Cardiac muscle cell (in vitro differentiated cells and primary cell): ENCODE results near the gene GLCCI1. TPM values are rescaled to one million over a fixed set of nuclear protein-coding genes. Genes with fewer than 3 reads are reported as not detected.
A peak's percentile ranks its signal among the peaks of the same experiment; 100 is the strongest.

Source experiments
- DNase-seq, 2 donors: peaks; one replicate each; pipeline versions ENCODE4 v3.0.0 to v3.0.0-alpha.2; 2010 to 2017; ENCODE audit warnings: low read depth in 1 of 2, low spot score in 1 of 2
- H3K27ac ChIP-seq: fragments of 200-600 bp; sonication (generic); 2 replicates; pipeline ENCODE4 v1.5.1; 2016
- H3K27me3 ChIP-seq: fragments of 200-600 bp; sonication (generic); 2 replicates; pipeline ENCODE4 v1.6.0; 2016; ENCODE audit warnings: control low read depth
- H3K36me3 ChIP-seq: fragments of 200-600 bp; sonication (generic); 2 replicates; pipeline ENCODE4 v1.5.1; 2016; ENCODE audit warnings: control low read depth
- H3K4me1 ChIP-seq: fragments of 200-600 bp; sonication (generic); 2 replicates; pipeline ENCODE4 v1.8.1; 2017; ENCODE audit warnings: low read depth, mild to moderate bottlenecking, mixed run types
- H3K4me3 ChIP-seq: fragments of 200-600 bp; sonication (generic); 2 replicates; pipeline ENCODE4 v1.5.1; 2016; ENCODE audit warnings: mild to moderate bottlenecking
- H3K9me3 ChIP-seq: fragments of 200-600 bp; sonication (generic); 2 replicates; pipeline ENCODE4 v1.5.1; 2017; ENCODE audit warnings: low read depth, mild to moderate bottlenecking, control low read depth
- polyA plus RNA-seq: library from polyadenylated mRNA; unstranded; fragments of >200 nt; fragmentation: Nextera tagmentation; extraction: Ambion mirVana; gene quantifications from 2 replicates; pipeline ENCODE4 v1.2.1, GENCODE V29; 2016
- total RNA-seq: library from RNA; depleted of rRNA; stranded (reverse); fragments of >200 nt; gene quantifications from 2 replicates; pipeline ENCODE4 v1.2.3, GENCODE V29; 2016
- TF ChIP-seq, protein P1 (sequence below): IDR thresholded peaks from 2 replicates; pipeline ENCODE4 v1.5.1; 2012; ENCODE audit warnings: low read depth, mild to moderate bottlenecking, low read length

Gene GLCCI1
- total and polyA plus RNA-seq, 2 experiments from 2014 or later = 8.6 to 16.4 TPM

DNA sequence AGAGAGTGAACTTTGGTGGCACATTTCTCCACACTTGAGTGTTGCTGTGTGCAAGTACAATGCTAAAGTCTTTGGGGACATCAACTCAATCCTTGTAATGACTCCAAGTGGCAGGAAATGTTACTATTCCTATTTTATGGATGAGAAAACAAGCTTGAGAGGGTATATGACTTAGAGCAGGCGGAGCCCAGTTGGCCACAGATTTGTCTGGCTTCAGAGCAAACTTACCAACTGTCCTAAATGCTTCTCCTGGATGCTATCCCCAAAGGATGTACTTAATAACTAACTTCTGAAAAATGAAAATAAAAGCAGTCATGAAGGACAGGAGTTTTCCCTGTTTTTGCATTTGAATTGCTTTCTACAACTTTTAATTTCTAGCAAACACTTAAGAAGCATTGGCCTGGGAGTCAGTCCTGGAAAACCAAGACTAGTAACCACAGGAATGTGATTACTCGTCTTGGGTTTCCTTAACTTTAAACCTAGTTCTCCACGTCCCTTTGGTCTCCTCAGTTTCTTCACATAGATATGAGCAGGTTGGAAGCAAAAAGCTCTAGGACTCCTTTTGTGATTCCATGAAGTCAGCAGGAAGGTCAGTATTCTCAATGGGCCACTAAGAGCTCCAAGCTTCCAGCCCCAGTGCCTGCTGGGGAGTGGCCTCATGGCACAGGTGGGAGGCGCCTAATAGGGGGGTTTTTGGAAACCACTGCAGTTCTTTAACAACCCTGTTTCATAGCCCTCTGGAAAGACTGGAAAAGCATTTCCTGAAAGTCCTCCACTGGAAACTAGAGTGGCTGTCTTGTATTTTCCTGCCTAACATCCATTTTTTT lies 140.8 kb downstream of the GLCCI1 start:
- H3K9me3 ChIP-seq = no peaks in the 10 kb centered on the region
- no peaks in the 10 kb centered on the region for H3K4me1 ChIP-seq
- H3K27ac ChIP-seq = no peak overlapping the region
- DNase-seq = peak in 1 of 2 donors; percentile 2
- H3K27me3 ChIP-seq = no peaks in the 10 kb centered on the region
- TF ChIP-seq, protein P1, sequence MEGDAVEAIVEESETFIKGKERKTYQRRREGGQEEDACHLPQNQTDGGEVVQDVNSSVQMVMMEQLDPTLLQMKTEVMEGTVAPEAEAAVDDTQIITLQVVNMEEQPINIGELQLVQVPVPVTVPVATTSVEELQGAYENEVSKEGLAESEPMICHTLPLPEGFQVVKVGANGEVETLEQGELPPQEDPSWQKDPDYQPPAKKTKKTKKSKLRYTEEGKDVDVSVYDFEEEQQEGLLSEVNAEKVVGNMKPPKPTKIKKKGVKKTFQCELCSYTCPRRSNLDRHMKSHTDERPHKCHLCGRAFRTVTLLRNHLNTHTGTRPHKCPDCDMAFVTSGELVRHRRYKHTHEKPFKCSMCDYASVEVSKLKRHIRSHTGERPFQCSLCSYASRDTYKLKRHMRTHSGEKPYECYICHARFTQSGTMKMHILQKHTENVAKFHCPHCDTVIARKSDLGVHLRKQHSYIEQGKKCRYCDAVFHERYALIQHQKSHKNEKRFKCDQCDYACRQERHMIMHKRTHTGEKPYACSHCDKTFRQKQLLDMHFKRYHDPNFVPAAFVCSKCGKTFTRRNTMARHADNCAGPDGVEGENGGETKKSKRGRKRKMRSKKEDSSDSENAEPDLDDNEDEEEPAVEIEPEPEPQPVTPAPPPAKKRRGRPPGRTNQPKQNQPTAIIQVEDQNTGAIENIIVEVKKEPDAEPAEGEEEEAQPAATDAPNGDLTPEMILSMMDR = no peak
- H3K36me3 ChIP-seq = no peaks in the 10 kb centered on the region
- no peak overlapping the region for H3K4me3 ChIP-seq

DNA sequence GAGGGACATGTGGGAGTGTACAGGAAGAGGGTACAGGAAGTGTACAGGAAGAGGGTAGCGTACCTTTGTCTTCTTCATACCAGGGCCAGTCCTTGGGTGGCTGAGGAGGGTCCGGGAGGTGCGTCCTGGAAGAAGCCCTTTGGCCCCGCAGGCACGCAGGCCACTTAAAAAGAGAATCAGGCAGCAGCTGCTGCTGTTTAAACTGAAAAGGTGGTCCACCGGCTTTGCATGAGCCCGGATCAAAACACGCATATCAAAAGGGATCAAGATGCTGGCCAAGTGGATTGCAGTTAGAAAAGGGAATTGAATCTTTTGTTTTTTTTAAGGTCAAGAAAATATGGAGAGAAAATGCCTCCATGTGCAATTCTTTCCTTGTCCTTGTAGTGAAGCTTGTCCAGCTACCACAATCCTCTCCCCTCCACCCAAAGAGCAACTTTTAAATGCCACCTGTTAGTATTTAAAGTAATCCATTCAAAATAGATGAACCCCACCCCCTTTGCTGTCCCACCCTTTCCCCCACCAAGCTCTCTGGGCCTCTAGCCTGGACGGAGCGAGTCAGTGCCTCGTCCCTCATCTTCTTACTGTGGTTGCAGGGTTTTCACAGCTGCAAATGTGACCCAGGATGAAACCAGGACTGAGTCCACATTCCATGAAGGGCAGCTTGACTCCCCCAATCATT lies 142.8 kb downstream of the GLCCI1 start:
- DNase-seq = no peak
- no peak overlapping the region for H3K27ac ChIP-seq

DNA sequence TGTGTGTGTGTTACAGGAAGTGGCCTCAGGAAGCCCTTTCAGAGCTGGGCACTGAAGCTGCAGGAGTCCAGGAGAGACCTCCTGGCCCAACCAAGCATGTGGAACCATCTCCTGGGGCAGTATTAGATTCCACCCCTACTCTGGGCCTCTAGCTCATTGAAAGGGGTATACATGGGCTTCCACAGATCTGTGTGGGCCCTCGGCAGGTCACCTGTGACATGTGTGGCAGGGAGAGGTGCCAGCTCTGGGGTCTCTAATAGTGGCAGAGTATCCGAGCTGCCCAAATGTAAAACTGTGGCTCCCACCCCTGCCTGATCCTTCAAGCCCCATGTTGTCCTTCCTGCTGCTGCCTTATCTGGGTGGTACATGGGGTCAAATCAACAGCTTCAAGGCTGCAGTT lies 144.1 kb downstream of the GLCCI1 start:
- DNase-seq = no peak
- Histone ChIP-seq H3K4me3 (no peak overlapping the region), H3K9me3 (no peaks in the 10 kb centered on the region), H3K4me1 (no peaks in the 10 kb centered on the region), H3K27me3 (no peaks in the 10 kb centered on the region), H3K27ac (no peak overlapping the region), H3K36me3 (no peaks in the 10 kb centered on the region)
- TF ChIP-seq, protein P1 = no peak

More for the DNA sequence above, 142.8 kb downstream of the GLCCI1 start:
- Histone ChIP-seq H3K9me3 (no peaks in the 10 kb centered on the region), H3K27me3 (no peaks in the 10 kb centered on the region), H3K36me3 (no peaks in the 10 kb centered on the region), H3K4me1 (no peaks in the 10 kb centered on the region), H3K4me3 (no peak overlapping the region)
- TF ChIP-seq, protein P1 = no peak

- no peak overlapping the region for H3K27ac ChIP-seq
- no peaks in the 10 kb centered on the region for H3K27me3 ChIP-seq
- TF ChIP-seq, protein P1 = no peak
- no peak for DNase-seq
- H3K4me1 ChIP-seq = no peaks in the 10 kb centered on the region
- H3K4me3 ChIP-seq = no peak overlapping the region
- no peaks in the 10 kb centered on the region for H3K9me3 ChIP-seq
- no peaks in the 10 kb centered on the region for H3K36me3 ChIP-seq
These were observed 144.6 kb downstream of the GLCCI1 start for GRCh38 chr7:8113184-8113583.

GRCh38 chr7:8114175-8114574 lies 145.6 kb downstream of the GLCCI1 start:
- Histone ChIP-seq H3K27ac (no peak overlapping the region), H3K27me3 (no peaks in the 10 kb centered on the region), H3K4me3 (no peak overlapping the region), H3K4me1 (no peaks in the 10 kb centered on the region), H3K9me3 (no peaks in the 10 kb centered on the region), H3K36me3 (no peaks in the 10 kb centered on the region)
- TF ChIP-seq, protein P1 = no peak
- DNase-seq = no peak
